Measurements from ENCODE around the gene RDH13. TPM values are rescaled to one million over a fixed set of nuclear protein-coding genes. Genes with fewer than 3 reads are reported as not detected.

Gene RDH13
- polyA plus RNA-seq, 2 of the 4 experiments (the other 2 are of a cell fraction) = 10.6 to 12.8 TPM

- WGBS (ENCODE audit: missing lambda C conversion rate) = 93% methylated on average over 9 of the region's 9 CpGs
- Histone ChIP-seq H3K27ac (no peak overlapping the region), H3K4me3 (no peak overlapping the region), H3K4me2 (no peak overlapping the region), H3K9me3 (peaks cover 10% of the 10 kb centered on the region), H3K4me1 (no peaks in the 10 kb centered on the region)
- no peak for DNase-seq (ENCODE audit: low read depth in 1 of 2, low spot score in 1 of 2)
- ATAC-seq = no peak
- FAIRE-seq = no peak
- ChIA-PET POLR2A (no interaction called here), CTCF (interaction anchor here (1.3 to 10.2 kb wide), 4 partner anchors 10 to 401 kb away, joined by 3 to 110 read pairs (median 6); partner anchors contain the start of gene DNAAF3)
- TF ChIP-seq ZC3H11A (IDR thresholded peaks at IDR 0.05) (no peak), ZNF302 (CRISPR knock-in tag; IDR thresholded peaks at IDR 0.05) (no peak), CEBPB (IDR thresholded peaks at IDR 0.05) (no peak), ESRRA (IDR thresholded peaks at IDR 0.05; ENCODE audit: borderline replicate concordance, low read length) (no peak), TP53 (CRISPR knock-in tag; IDR thresholded peaks at IDR 0.05) (no peak), HES2 (IDR thresholded peaks at IDR 0.05) (no peak), CHD2 (IDR thresholded peaks at IDR 0.05; ENCODE audit: low read length, partially characterized antibody) (no peak)
These were observed 40.2 kb upstream of the RDH13 start for GRCh38 chr19:55103190-55103589.

GRCh38 chr19:55101261-55101660, 38.3 kb upstream of the RDH13 start:
- H3K4me2 ChIP-seq = no peak overlapping the region
- 82% methylated on average over 10 of the region's 10 CpGs for WGBS (ENCODE audit: missing lambda C conversion rate)
- ChIA-PET CTCF (interaction anchor here (1.6 to 10.2 kb wide), 2 partner anchors 12 to 46 kb away, joined by 4 to 110 read pairs; no protein-coding TSS in a partner anchor), POLR2A (no interaction called here)
- H3K4me3 ChIP-seq = no peak overlapping the region
- DNase-seq (ENCODE audit: low read depth in 1 of 2, low spot score in 1 of 2) (no peak), FAIRE-seq (no peak), ATAC-seq (no peak)
- H3K27ac ChIP-seq = no peak overlapping the region
- no peaks in the 10 kb centered on the region for H3K4me1 ChIP-seq
- TF ChIP-seq RNF2 (IDR thresholded peaks at IDR 0.05; ENCODE audit: borderline replicate concordance, low read depth) = no peak
- TF ChIP-seq NFE2L2 (conservative IDR thresholded peaks at IDR 0.05; ENCODE audit: low read length) = no peak
- no peak for TF ChIP-seq JUNB (IDR thresholded peaks at IDR 0.05)
- no peak for TF ChIP-seq MAFK (IDR thresholded peaks at IDR 0.05; ENCODE audit: partially characterized antibody)
- TF ChIP-seq HDAC2 (IDR thresholded peaks at IDR 0.05) = no peak
- no peak for TF ChIP-seq RARB (CRISPR knock-in tag; IDR thresholded peaks at IDR 0.05)
- no peak for TF ChIP-seq NR3C1 (IDR thresholded peaks at IDR 0.05)
- TF ChIP-seq ZFP36 (IDR thresholded peaks at IDR 0.05; ENCODE audit: borderline replicate concordance, partially characterized antibody) = no peak
- TF ChIP-seq GATA3 (IDR thresholded peaks at IDR 0.05; ENCODE audit: borderline replicate concordance) = no peak
- TF ChIP-seq HOXB5 (CRISPR knock-in tag; IDR thresholded peaks at IDR 0.05) = no peak
- no peak for TF ChIP-seq FOXS1 (CRISPR knock-in tag; IDR thresholded peaks at IDR 0.05)
- no peak for TF ChIP-seq BHLHE40 (IDR thresholded peaks at IDR 0.05; ENCODE audit: low read depth, low read length)
- no peak for TF ChIP-seq ATOH8 (CRISPR knock-in tag; IDR thresholded peaks at IDR 0.05; ENCODE audit: low read depth)
- no peak for TF ChIP-seq HOXA7 (CRISPR knock-in tag; IDR thresholded peaks at IDR 0.05)
- no peak for TF ChIP-seq CHD4 (IDR thresholded peaks at IDR 0.05; ENCODE audit: borderline replicate concordance)
- no peak for TF ChIP-seq RAD21 (conservative IDR thresholded peaks at IDR 0.05 in 1 of 2, IDR thresholded peaks at IDR 0.05 in 1 of 2)
- TF ChIP-seq JUN (IDR thresholded peaks at IDR 0.05) = no peak
- TF ChIP-seq CBX2 (IDR thresholded peaks at IDR 0.05; ENCODE audit: borderline replicate concordance, low read depth) = no peak
- TF ChIP-seq MAX (IDR thresholded peaks at IDR 0.05) = no peak
- peaks cover 10% of the 10 kb centered on the region for H3K9me3 ChIP-seq
